ENCODE measurements around the gene LPAR6.

Gene LPAR6

GRCh38 chr13:48397744-48398143 lies 15.2 kb downstream of the LPAR6 start:
- Mint-ChIP-seq H3K9me3 (peaks cover 37% of the 10 kb centered on the region), H3K36me3 (ENCODE audit: low read depth) (peaks cover 43% of the 10 kb centered on the region), H3K4me1 (no peaks in the 10 kb centered on the region)

GRCh38 chr13:48393698-48394085 lies 19.2 kb downstream of the LPAR6 start:
- Mint-ChIP-seq H3K4me3 (no peak overlapping the region), H3K27me3 (ENCODE audit: low read depth, poor library complexity) (no peaks in the 10 kb centered on the region), H3K4me1 (no peaks in the 10 kb centered on the region), H3K9me3 (peaks cover 51% of the 10 kb centered on the region), H3K27ac (no peak overlapping the region), H3K36me3 (ENCODE audit: low read depth) (peaks cover 67% of the 10 kb centered on the region)
- no peak for TF ChIP-seq CTCF (IDR thresholded peaks at IDR 0.05)
- DNase-seq = no peak

More at GRCh38 chr13:48397744-48398143, 15.2 kb downstream of the LPAR6 start:
- no peak overlapping the region for H3K4me3 Mint-ChIP-seq
- TF ChIP-seq CTCF (IDR thresholded peaks at IDR 0.05) = no peak
- no peak for DNase-seq
- no peaks in the 10 kb centered on the region for H3K27me3 Mint-ChIP-seq (ENCODE audit: low read depth, poor library complexity)
- no peak overlapping the region for H3K27ac Mint-ChIP-seq

GRCh38 chr13:48393030-48393697 lies 19.7 kb downstream of the LPAR6 start:
- no peak for TF ChIP-seq CTCF (IDR thresholded peaks at IDR 0.05)
- Mint-ChIP-seq H3K36me3 (ENCODE audit: low read depth) (peaks cover 67% of the 10 kb centered on the region), H3K9me3 (peaks cover 51% of the 10 kb centered on the region), H3K4me3 (no peak overlapping the region), H3K27me3 (ENCODE audit: low read depth, poor library complexity) (no peaks in the 10 kb centered on the region), H3K27ac (no peak overlapping the region), H3K4me1 (no peaks in the 10 kb centered on the region)
- no peak for DNase-seq

- peaks cover 46% of the 10 kb centered on the region for H3K9me3 Mint-ChIP-seq
- peaks cover 59% of the 10 kb centered on the region for H3K36me3 Mint-ChIP-seq (ENCODE audit: low read depth)
- no peak overlapping the region for H3K27ac Mint-ChIP-seq
- DNase-seq = no peak
- no peaks in the 10 kb centered on the region for H3K27me3 Mint-ChIP-seq (ENCODE audit: low read depth, poor library complexity)
- H3K4me1 Mint-ChIP-seq = no peaks in the 10 kb centered on the region
- H3K4me3 Mint-ChIP-seq = no peak overlapping the region
- no peak for TF ChIP-seq CTCF (IDR thresholded peaks at IDR 0.05)
Measured at GRCh38 chr13:48391257-48391656, 21.7 kb downstream of the LPAR6 start.

GRCh38 chr13:48386816-48387215 lies 26.1 kb downstream of the LPAR6 start:
- DNase-seq = no peak
- no peak for TF ChIP-seq CTCF (IDR thresholded peaks at IDR 0.05)
- Mint-ChIP-seq H3K36me3 (ENCODE audit: low read depth) (peaks cover 21% of the 10 kb centered on the region), H3K4me3 (no peak overlapping the region), H3K27ac (no peak overlapping the region), H3K9me3 (peaks cover 4% of the 10 kb centered on the region), H3K4me1 (no peaks in the 10 kb centered on the region), H3K27me3 (ENCODE audit: low read depth, poor library complexity) (no peaks in the 10 kb centered on the region)

GRCh38 chr13:48383384-48383783 lies 29.5 kb downstream of the LPAR6 start:
- peaks cover 26% of the 10 kb centered on the region for H3K36me3 Mint-ChIP-seq (ENCODE audit: low read depth)
- no peaks in the 10 kb centered on the region for H3K4me1 Mint-ChIP-seq
- DNase-seq = no peak
- no peaks in the 10 kb centered on the region for H3K27me3 Mint-ChIP-seq (ENCODE audit: low read depth, poor library complexity)
- TF ChIP-seq CTCF (IDR thresholded peaks at IDR 0.05) = no peak
- no peak overlapping the region for H3K27ac Mint-ChIP-seq
- no peaks in the 10 kb centered on the region for H3K9me3 Mint-ChIP-seq
- no peak overlapping the region for H3K4me3 Mint-ChIP-seq

Data from nephron progenitor cell (in vitro differentiated cells).